GM18519 (cell line): Measurements from ENCODE around the gene MYO18B.
"Not testable (repeated sequence)": the region's sequence is repeated elsewhere in the genome, so short reads cannot be mapped to it uniquely, and the experiment has no call there.

Experiments
- ATAC-seq: cut with Tn5 transposase; IDR thresholded peaks from one replicate; pipeline ENCODE4 v1.9.1; 2021; ENCODE audit warnings: mild to moderate bottlenecking, moderate library complexity; ENCODE audit not compliant: unreplicated experiment, low FRiP score

The MYO18B gene

GRCh38 chr22:25966448-25966913 is 224.5 kb downstream of the MYO18B start:
- ATAC-seq: no peak

GRCh38 chr22:25969286-25969685 is 227.3 kb downstream of the MYO18B start:
- ATAC-seq: no peak

- ATAC-seq: no peak
Measured at GRCh38 chr22:25969901-25970300, 227.9 kb downstream of the MYO18B start.

GRCh38 chr22:25970374-25970911 is 228.5 kb downstream of the MYO18B start:
- no peak for ATAC-seq

- no peak for ATAC-seq
Measured at GRCh38 chr22:25970999-25971811, 229.2 kb downstream of the MYO18B start.

GRCh38 chr22:25972397-25972796 is 230.4 kb downstream of the MYO18B start:
- ATAC-seq: no peak

GRCh38 chr22:25976356-25976755 is 234.4 kb downstream of the MYO18B start:
- no peak for ATAC-seq

GRCh38 chr22:25979968-25980367 is 238.0 kb downstream of the MYO18B start:
- no peak for ATAC-seq

- ATAC-seq: not testable (repeated sequence)
Measured at GRCh38 chr22:25984911-25985310, 242.9 kb downstream of the MYO18B start.

GRCh38 chr22:25987948-25988347 is 246.0 kb downstream of the MYO18B start:
- no peak for ATAC-seq

GRCh38 chr22:25990940-25991339 is 249.0 kb downstream of the MYO18B start:
- ATAC-seq: no peak

GRCh38 chr22:25992331-25992730 is 250.3 kb downstream of the MYO18B start:
- no peak for ATAC-seq

- no peak for ATAC-seq
Measured at GRCh38 chr22:25996669-25997068, 254.7 kb downstream of the MYO18B start.

- ATAC-seq: no peak
Measured at GRCh38 chr22:25997886-25998775, 256.1 kb downstream of the MYO18B start.

GRCh38 chr22:26002456-26002855 is 260.5 kb downstream of the MYO18B start:
- ATAC-seq: no peak

GRCh38 chr22:26004477-26004876 is 262.5 kb downstream of the MYO18B start:
- ATAC-seq: no peak

- ATAC-seq: no peak
Measured at GRCh38 chr22:26008587-26008986, 266.6 kb downstream of the MYO18B start.

- no peak for ATAC-seq
Measured at GRCh38 chr22:26016916-26017315, 274.9 kb downstream of the MYO18B start.

GRCh38 chr22:26017932-26018331 is 275.9 kb downstream of the MYO18B start:
- ATAC-seq: no peak

- ATAC-seq: no peak
Measured at GRCh38 chr22:26019596-26019995, 277.6 kb downstream of the MYO18B start.

- ATAC-seq: no peak
Measured at GRCh38 chr22:26021516-26021915, 279.5 kb downstream of the MYO18B start.
